ENCODE results near the gene TIMM44.

TIMM44 gene

GRCh38 chr19:7925171-7925851 lies 18.2 kb downstream of the TIMM44 start:
- H3K4me3 ChIP-seq (ENCODE audit: low read length), result peak overlapping the region; percentile 50
- no CpG with 5 or more reads among the region's 98 CpGs for WGBS (ENCODE audit: insufficient coverage, insufficient read length)
- H3K36me3 ChIP-seq (ENCODE audit: control insufficient read depth, insufficient read depth, low read length), result peaks cover 6% of the 10 kb centered on the region; the same call in 1 of the 2 replicates
- 0 out of 2 replicates have a peak, but pooled peaks cover 5% of the 10 kb centered on the region for H3K4me1 ChIP-seq (ENCODE audit: control insufficient read depth, insufficient read depth, low read length)
- no peak overlapping the region for H3K27ac ChIP-seq (ENCODE audit: low read length)
- no peaks in the 10 kb centered on the region for H3K9me3 ChIP-seq (ENCODE audit: control insufficient read depth, insufficient read depth, low read length)
- H3K27me3 ChIP-seq (ENCODE audit: control insufficient read depth, insufficient read depth, low read length), result no peaks in the 10 kb centered on the region
- DNase-seq (ENCODE audit: low read depth, low spot score), result no peak

DNA sequence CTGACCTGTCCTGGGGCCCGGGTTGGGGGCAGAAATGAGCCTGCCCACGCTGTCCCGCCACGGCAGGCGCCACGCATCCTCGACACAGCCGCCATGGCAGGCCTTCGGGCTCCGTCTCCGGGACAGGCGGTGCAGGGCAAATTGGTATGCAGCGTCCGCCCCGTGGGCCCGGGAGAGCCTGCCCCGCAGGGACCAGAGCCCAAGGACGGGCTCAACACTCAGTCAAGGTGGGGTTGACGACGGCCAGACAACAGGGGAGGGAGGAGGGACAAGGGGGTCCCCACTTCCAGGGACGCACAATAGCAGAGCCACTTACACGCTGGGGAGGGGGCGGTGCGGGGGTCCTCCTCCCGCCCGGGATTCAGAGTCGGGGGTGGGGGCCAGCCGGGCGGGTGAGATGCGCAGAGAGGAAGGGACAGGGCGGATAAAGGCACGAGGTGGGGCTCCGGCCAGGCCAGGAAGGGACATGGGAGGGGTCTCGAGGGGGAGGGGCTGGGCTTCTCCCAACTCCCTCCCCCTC lies 18.8 kb downstream of the TIMM44 start:
- WGBS (ENCODE audit: insufficient coverage, insufficient read length), result no CpG with 5 or more reads among the region's 34 CpGs

DNA sequence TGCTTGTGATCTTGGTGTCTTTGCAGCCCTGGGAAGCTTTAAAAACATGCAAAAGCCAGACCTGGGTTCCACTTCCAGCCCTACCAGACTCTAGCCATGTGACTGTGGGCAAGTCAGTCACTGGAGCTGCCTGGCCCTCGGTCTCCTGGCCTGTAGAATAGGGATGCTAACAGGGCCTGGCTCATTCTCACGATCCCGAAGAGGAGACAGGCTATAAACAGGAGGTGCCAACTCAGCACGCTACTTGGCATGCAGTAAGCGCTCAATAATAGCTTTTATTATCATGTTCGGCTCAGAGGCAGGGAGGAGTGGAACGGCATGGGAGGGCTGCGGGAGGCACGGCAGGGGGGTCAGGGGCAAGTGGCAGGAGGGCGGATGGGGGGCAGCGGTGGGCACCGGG lies 19.2 kb downstream of the TIMM44 start:
- Histone ChIP-seq H3K36me3 (ENCODE audit: control insufficient read depth, insufficient read depth, low read length) (peaks cover 6% of the 10 kb centered on the region; the same call in 1 of the 2 replicates), H3K27me3 (ENCODE audit: control insufficient read depth, insufficient read depth, low read length) (no peaks in the 10 kb centered on the region), H3K4me3 (ENCODE audit: low read length) (no peak overlapping the region), H3K9me3 (ENCODE audit: control insufficient read depth, insufficient read depth, low read length) (no peaks in the 10 kb centered on the region), H3K27ac (ENCODE audit: low read length) (no peak overlapping the region), H3K4me1 (ENCODE audit: control insufficient read depth, insufficient read depth, low read length) (0 out of 2 replicates have a peak, but pooled peaks cover 5% of the 10 kb centered on the region)
- WGBS (ENCODE audit: insufficient coverage, insufficient read length), result no CpG with 5 or more reads among the region's 12 CpGs
- no peak for DNase-seq (ENCODE audit: low read depth, low spot score)

More for the DNA sequence above, 18.8 kb downstream of the TIMM44 start:
- no peak overlapping the region; the same call in 1 of the 2 replicates for H3K4me3 ChIP-seq (ENCODE audit: low read length)
- H3K27ac ChIP-seq (ENCODE audit: low read length), result no peak overlapping the region
- no peaks in the 10 kb centered on the region for H3K9me3 ChIP-seq (ENCODE audit: control insufficient read depth, insufficient read depth, low read length)
- no peaks in the 10 kb centered on the region for H3K27me3 ChIP-seq (ENCODE audit: control insufficient read depth, insufficient read depth, low read length)
- DNase-seq (ENCODE audit: low read depth, low spot score), result no peak
- H3K4me1 ChIP-seq (ENCODE audit: control insufficient read depth, insufficient read depth, low read length), result 0 out of 2 replicates have a peak, but pooled peaks cover 5% of the 10 kb centered on the region
- H3K36me3 ChIP-seq (ENCODE audit: control insufficient read depth, insufficient read depth, low read length), result peaks cover 6% of the 10 kb centered on the region; the same call in 1 of the 2 replicates

- Histone ChIP-seq H3K4me1 (ENCODE audit: control insufficient read depth, insufficient read depth, low read length) (0 out of 2 replicates have a peak, but pooled peaks cover 3% of the 10 kb centered on the region), H3K27me3 (ENCODE audit: control insufficient read depth, insufficient read depth, low read length) (no peaks in the 10 kb centered on the region), H3K27ac (ENCODE audit: low read length) (no peak overlapping the region), H3K4me3 (ENCODE audit: low read length) (no peak overlapping the region), H3K9me3 (ENCODE audit: control insufficient read depth, insufficient read depth, low read length) (no peaks in the 10 kb centered on the region), H3K36me3 (ENCODE audit: control insufficient read depth, insufficient read depth, low read length) (peaks cover 6% of the 10 kb centered on the region; the same call in 1 of the 2 replicates)
- DNase-seq (ENCODE audit: low read depth, low spot score), result no peak
- no CpG with 5 or more reads among the region's 31 CpGs for WGBS (ENCODE audit: insufficient coverage, insufficient read length)
Measured at GRCh38 chr19:7923295-7924191, 19.9 kb downstream of the TIMM44 start.

- Histone ChIP-seq H3K4me3 (ENCODE audit: low read length) (no peak overlapping the region), H3K27ac (ENCODE audit: low read length) (no peak overlapping the region), H3K27me3 (ENCODE audit: control insufficient read depth, insufficient read depth, low read length) (no peaks in the 10 kb centered on the region; the same call in 1 of the 2 replicates), H3K4me1 (ENCODE audit: control insufficient read depth, insufficient read depth, low read length) (0 out of 2 replicates have a peak, but pooled peaks cover 3% of the 10 kb centered on the region), H3K9me3 (ENCODE audit: control insufficient read depth, insufficient read depth, low read length) (no peaks in the 10 kb centered on the region), H3K36me3 (ENCODE audit: control insufficient read depth, insufficient read depth, low read length) (peaks cover 6% of the 10 kb centered on the region; the same call in 1 of the 2 replicates)
- no peak for DNase-seq (ENCODE audit: low read depth, low spot score)
- no CpG with 5 or more reads among the region's 8 CpGs for WGBS (ENCODE audit: insufficient coverage, insufficient read length)
Measured at GRCh38 chr19:7922836-7923195, 20.6 kb downstream of the TIMM44 start.

GRCh38 chr19:7921967-7922835 lies 21.3 kb downstream of the TIMM44 start:
- H3K27ac ChIP-seq (ENCODE audit: low read length), result no peak overlapping the region

DNA sequence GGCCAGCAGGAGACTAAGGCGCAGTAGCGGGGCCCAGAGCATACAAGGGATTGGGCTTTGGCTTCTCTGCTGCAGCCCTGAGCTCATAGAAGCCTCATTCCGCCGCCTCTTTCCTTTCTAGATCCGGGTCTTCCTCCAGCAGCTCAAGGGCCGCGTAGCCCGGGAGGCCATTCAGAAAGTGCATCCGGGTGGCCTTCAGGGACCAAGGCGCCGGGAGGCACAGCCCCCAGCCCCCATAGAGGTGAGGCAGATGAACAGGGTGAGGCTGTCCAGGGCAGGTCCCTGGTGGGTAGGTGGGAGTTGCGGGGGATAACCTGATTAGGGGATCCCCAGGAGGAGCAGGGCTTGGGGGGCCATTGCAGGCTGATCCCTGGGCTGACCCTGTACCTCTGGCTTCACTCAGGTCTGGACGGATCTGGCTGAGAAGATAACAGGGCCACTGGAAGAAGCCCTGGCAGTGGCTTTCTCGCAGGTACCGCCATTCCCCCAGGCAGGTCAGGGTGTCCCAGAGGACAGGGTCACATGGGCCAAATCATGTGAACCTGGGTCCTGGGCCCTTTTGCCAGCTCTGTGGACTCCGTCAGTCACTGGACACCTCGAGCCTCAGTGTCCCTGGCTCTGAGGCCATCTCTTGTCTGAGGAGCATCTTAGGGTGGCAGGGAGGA lies 22.0 kb downstream of the TIMM44 start:
- Histone ChIP-seq H3K9me3 (ENCODE audit: control insufficient read depth, insufficient read depth, low read length) (no peaks in the 10 kb centered on the region), H3K27ac (ENCODE audit: low read length) (no peak overlapping the region), H3K27me3 (ENCODE audit: control insufficient read depth, insufficient read depth, low read length) (peaks cover 5% of the 10 kb centered on the region; the same call in 1 of the 2 replicates), H3K36me3 (ENCODE audit: control insufficient read depth, insufficient read depth, low read length) (0 out of 2 replicates have a peak, but pooled peaks cover 3% of the 10 kb centered on the region), H3K4me3 (ENCODE audit: low read length) (peak overlapping the region; percentile 37; the same call in 1 of the 2 replicates), H3K4me1 (ENCODE audit: control insufficient read depth, insufficient read depth, low read length) (0 out of 2 replicates have a peak, but pooled peaks cover 3% of the 10 kb centered on the region)
- no peak for DNase-seq (ENCODE audit: low read depth, low spot score)
- no CpG with 5 or more reads among the region's 17 CpGs for WGBS (ENCODE audit: insufficient coverage, insufficient read length)

More at GRCh38 chr19:7921967-7922835, 21.3 kb downstream of the TIMM44 start:
- H3K4me1 ChIP-seq (ENCODE audit: control insufficient read depth, insufficient read depth, low read length), result 0 out of 2 replicates have a peak, but pooled peaks cover 3% of the 10 kb centered on the region
- H3K4me3 ChIP-seq (ENCODE audit: low read length), result no peak overlapping the region
- peaks cover 1% of the 10 kb centered on the region; the same call in 1 of the 2 replicates for H3K27me3 ChIP-seq (ENCODE audit: control insufficient read depth, insufficient read depth, low read length)
- peaks cover 3% of the 10 kb centered on the region; the same call in 1 of the 2 replicates for H3K36me3 ChIP-seq (ENCODE audit: control insufficient read depth, insufficient read depth, low read length)
- WGBS (ENCODE audit: insufficient coverage, insufficient read length), result no CpG with 5 or more reads among the region's 31 CpGs
- DNase-seq (ENCODE audit: low read depth, low spot score), result no peak
- H3K9me3 ChIP-seq (ENCODE audit: control insufficient read depth, insufficient read depth, low read length), result no peaks in the 10 kb centered on the region

GRCh38 chr19:7920519-7921301 lies 22.8 kb downstream of the TIMM44 start:
- 0 out of 2 replicates have a peak, but pooled peaks cover 3% of the 10 kb centered on the region for H3K36me3 ChIP-seq (ENCODE audit: control insufficient read depth, insufficient read depth, low read length)
- no peak for DNase-seq (ENCODE audit: low read depth, low spot score)
- peaks cover 8% of the 10 kb centered on the region; the same call in 1 of the 2 replicates for H3K27me3 ChIP-seq (ENCODE audit: control insufficient read depth, insufficient read depth, low read length)
- H3K4me3 ChIP-seq (ENCODE audit: low read length), result peak overlapping the region; percentile 74
- no peak overlapping the region for H3K27ac ChIP-seq (ENCODE audit: low read length)
- no CpG with 5 or more reads among the region's 62 CpGs for WGBS (ENCODE audit: insufficient coverage, insufficient read length)
- no peaks in the 10 kb centered on the region for H3K9me3 ChIP-seq (ENCODE audit: control insufficient read depth, insufficient read depth, low read length)
- peaks cover 2% of the 10 kb centered on the region; the same call in 1 of the 2 replicates for H3K4me1 ChIP-seq (ENCODE audit: control insufficient read depth, insufficient read depth, low read length)

Measured in iPS DF 6.9 (cell line).